Kidney epithelial cell (primary cell): ENCODE results near the gene ZNF316. TPM values are rescaled to one million over a fixed set of nuclear protein-coding genes. Genes with fewer than 3 reads are reported as not detected.

ENCODE experiments used
- DNase-seq: peaks from one replicate; pipeline ENCODE4 v3.0.0-alpha.2; 2010; ENCODE audit warnings: low read depth
- H3K27me3 ChIP-seq: 2 replicates; pipeline ENCODE4 v1.6.0; 2011; ENCODE audit warnings: low read length; ENCODE audit not compliant: control insufficient read depth, insufficient read depth
- H3K36me3 ChIP-seq: 2 replicates; pipeline ENCODE4 v1.5.1; 2011; ENCODE audit warnings: low read length; ENCODE audit not compliant: control insufficient read depth, insufficient read depth
- H3K4me3 ChIP-seq: 2 replicates; pipeline ENCODE4 v1.5.1; 2011; ENCODE audit warnings: low read depth, mild to moderate bottlenecking, control low read depth, low read length
- CTCF ChIP-seq: IDR thresholded peaks from 2 replicates; pipeline ENCODE4 v1.5.1; 2011; ENCODE audit warnings: mild to moderate bottlenecking, moderate library complexity, low read length, control low read depth, inconsistent platforms; ENCODE audit not compliant: insufficient read depth, poor library complexity, severe bottlenecking
- total RNA-seq: library from RNA; depleted of rRNA; stranded (reverse); fragments of >200 nt; gene quantifications from 2 replicates; pipeline ENCODE4 v1.2.3, GENCODE V29; 2015

The ZNF316 gene
- total RNA-seq, 1 donor from 2014 or later = 26.2 TPM

- Histone ChIP-seq H3K27me3 (no peaks in the 10 kb centered on the region), H3K4me3 (no peak overlapping the region), H3K36me3 (peaks cover 1% of the 10 kb centered on the region)
- no peak for TF ChIP-seq CTCF
- DNase-seq = no peak
These were observed 10.0 kb downstream of the ZNF316 start for GRCh38 chr7:6647080-6647479.

GRCh38 chr7:6647541-6647940 is 10.4 kb downstream of the ZNF316 start:
- Histone ChIP-seq H3K4me3 (no peak overlapping the region), H3K36me3 (peaks cover 2% of the 10 kb centered on the region)

GRCh38 chr7:6648066-6648814 is 11.1 kb downstream of the ZNF316 start:
- Histone ChIP-seq H3K4me3 (no peak overlapping the region), H3K36me3 (peaks cover 4% of the 10 kb centered on the region), H3K27me3 (no peaks in the 10 kb centered on the region)
- TF ChIP-seq CTCF = no peak
- DNase-seq = no peak

More at GRCh38 chr7:6647541-6647940, 10.4 kb downstream of the ZNF316 start:
- no peaks in the 10 kb centered on the region for H3K27me3 ChIP-seq
- DNase-seq = no peak
- TF ChIP-seq CTCF = no peak

- no peak for DNase-seq
- Histone ChIP-seq H3K36me3 (peaks cover 4% of the 10 kb centered on the region), H3K4me3 (no peak overlapping the region), H3K27me3 (no peaks in the 10 kb centered on the region)
- no peak for TF ChIP-seq CTCF
These were observed 11.6 kb downstream of the ZNF316 start for GRCh38 chr7:6648815-6649104.

- H3K27me3 ChIP-seq = no peaks in the 10 kb centered on the region
- TF ChIP-seq CTCF = no peak
- peaks cover 4% of the 10 kb centered on the region for H3K36me3 ChIP-seq
- H3K4me3 ChIP-seq = no peak overlapping the region
- no peak for DNase-seq
These were observed 12.3 kb downstream of the ZNF316 start for GRCh38 chr7:6649241-6649961.
